NCI-H2171 treated with DMSO at 0.1 percent for 48 hours (cell line): ENCODE results near the gene GPR152.

Experiments used
- DNase-seq: peaks from one replicate; lab custom pipeline; 2025; lab: John Stamatoyannopoulos, UW

GPR152 gene

GRCh38 chr11:67465189-67465510 lies 12.6 kb upstream of the GPR152 start:
- peak; percentile 31 for DNase-seq

- peak; percentile 93 for DNase-seq
Measured at GRCh38 chr11:67464411-67465188, 12.1 kb upstream of the GPR152 start.

GRCh38 chr11:67463680-67464410 lies 11.3 kb upstream of the GPR152 start:
- no peak for DNase-seq

GRCh38 chr11:67463186-67463585 lies 10.7 kb upstream of the GPR152 start:
- DNase-seq = no peak

GRCh38 chr11:67458266-67458665 lies 5.7 kb upstream of the GPR152 start:
- no peak for DNase-seq

GRCh38 chr11:67457453-67457852 lies 4.9 kb upstream of the GPR152 start:
- DNase-seq = no peak

- no peak for DNase-seq
Measured at GRCh38 chr11:67456068-67456705, 3.7 kb upstream of the GPR152 start.

- no peak for DNase-seq
Measured at GRCh38 chr11:67455054-67455453, 2.5 kb upstream of the GPR152 start, which contains the start of gene CABP4. Gene CABP4, plus strand, starts transcription at chr11:67455354. Its CDS starts 70 bp downstream, at chr11:67455424.

GRCh38 chr11:67453816-67454732 lies 1.5 kb upstream of the GPR152 start:
- DNase-seq = no peak

- no peak for DNase-seq
Measured at GRCh38 chr11:67451658-67451976, 912 bp downstream of the GPR152 start.

- DNase-seq = no peak
Measured at GRCh38 chr11:67450796-67451657, 1.5 kb downstream of the GPR152 start.

GRCh38 chr11:67449116-67449844 lies 3.2 kb downstream of the GPR152 start:
- DNase-seq = no peak

GRCh38 chr11:67448220-67448609 lies 4.3 kb downstream of the GPR152 start:
- DNase-seq = no peak

- DNase-seq = no peak
Measured at GRCh38 chr11:67445515-67445914, 7.0 kb downstream of the GPR152 start.

- DNase-seq = no peak
Measured at GRCh38 chr11:67442504-67443404, 9.8 kb downstream of the GPR152 start.

- DNase-seq = no peak
Measured at GRCh38 chr11:67441731-67442351, 10.7 kb downstream of the GPR152 start.

- DNase-seq = no peak
Measured at GRCh38 chr11:67441098-67441563, 11.4 kb downstream of the GPR152 start.

- no peak for DNase-seq
Measured at GRCh38 chr11:67440229-67441097, 12.1 kb downstream of the GPR152 start.
